Naive thymus-derived CD4-positive, alpha-beta T cell (primary cell): Measurements from ENCODE around the gene LDB1. TPM values are rescaled to one million over a fixed set of nuclear protein-coding genes. Genes with fewer than 3 reads are reported as not detected.

ENCODE experiments used
- ATAC-seq: fragments of 150-1000 bp; cut with Tn5 transposase; 2 replicates; pipeline ENCODE4 v1.10.0; 2021; ENCODE audit warnings: mild to moderate bottlenecking, moderate library complexity
- CTCF ChIA-PET: fragments of 350-600 bp; sonication (Branson Sonifier 250); formaldehyde crosslinking; loops from one replicate; lab custom pipeline; 2021; ENCODE audit warnings: antibody characterized with exemption; lab: Charles Lee
- POLR2A ChIA-PET: fragments of 350-600 bp; sonication (Branson Sonifier 250); formaldehyde crosslinking; loops from one replicate; lab custom pipeline; 2021; ENCODE audit warnings: antibody characterized with exemption, inconsistent platforms; lab: Charles Lee
- DNase-seq, 9 donors: peaks; one replicate each; pipeline versions ENCODE4 v3.0.0 to v3.0.0-alpha.2; 2020 to 2022; ENCODE audit warnings: mixed read lengths in 1 of 9
- H3K27ac ChIP-seq: one replicate; pipeline ENCODE4 v1.7.0; 2013; ENCODE audit warnings: mild to moderate bottlenecking, low read depth, low read length, moderate library complexity
- H3K27me3 ChIP-seq, 2 donors: one replicate each; pipeline ENCODE4 v1.7.0; 2013; ENCODE audit warnings: low read length in 2 of 2, mild to moderate bottlenecking in 2 of 2, moderate library complexity in 2 of 2; ENCODE audit not compliant: control insufficient read depth in 2 of 2, insufficient read depth in 2 of 2
- H3K36me3 ChIP-seq, 3 experiments: 1 replicate in 2 of 3; 2 replicates in 1 of 3; pipeline ENCODE4 v1.7.0; 2013; ENCODE audit warnings: low read length in 3 of 3, mild to moderate bottlenecking in 3 of 3, moderate library complexity in 1 of 3; ENCODE audit not compliant: insufficient read depth in 3 of 3, control insufficient read depth in 2 of 3
- H3K4me1 ChIP-seq, 2 donors: one replicate each; pipeline ENCODE4 v1.7.0; 2013; ENCODE audit warnings: low read length in 2 of 2, mild to moderate bottlenecking in 2 of 2, moderate library complexity in 1 of 2; ENCODE audit not compliant: control insufficient read depth in 2 of 2, insufficient read depth in 2 of 2
- H3K4me3 ChIP-seq: 2 replicates; pipeline ENCODE4 v1.7.0; 2013; ENCODE audit warnings: mild to moderate bottlenecking, low read length
- H3K9me3 ChIP-seq, 3 experiments: 1 replicate in 2 of 3; 2 replicates in 1 of 3; pipeline ENCODE4 v1.7.0; 2013; ENCODE audit warnings: low read length in 3 of 3; ENCODE audit not compliant: control insufficient read depth in 2 of 3
- H3K27ac Mint-ChIP-seq, 9 donors: one replicate each; pipeline ENCODE4 v1.8.0; 2020 to 2022; ENCODE audit warnings: mixed read lengths in 9 of 9, mild to moderate bottlenecking in 8 of 9, moderate library complexity in 5 of 9, inconsistent platforms in 2 of 9
- H3K27me3 Mint-ChIP-seq, 5 donors: one replicate each; pipeline ENCODE4 v1.8.0; 2021 to 2022; ENCODE audit warnings: mixed read lengths in 5 of 5, mild to moderate bottlenecking in 1 of 5
- H3K36me3 Mint-ChIP-seq, 5 donors: one replicate each; pipeline ENCODE4 v1.8.0; 2020 to 2022; ENCODE audit warnings: mixed read lengths in 5 of 5, mild to moderate bottlenecking in 3 of 5, inconsistent platforms in 1 of 5
- H3K4me1 Mint-ChIP-seq, 7 donors: one replicate each; pipeline ENCODE4 v1.8.0; 2020 to 2022; ENCODE audit warnings: mixed read lengths in 7 of 7, mild to moderate bottlenecking in 3 of 7, inconsistent platforms in 1 of 7
- H3K4me3 Mint-ChIP-seq, 10 donors: one replicate each; pipeline ENCODE4 v1.8.0; 2020 to 2022; ENCODE audit warnings: mild to moderate bottlenecking in 10 of 10, mixed read lengths in 10 of 10, moderate library complexity in 6 of 10, inconsistent platforms in 2 of 10
- H3K9me3 Mint-ChIP-seq, 11 donors: one replicate each; pipeline ENCODE4 v1.8.0; 2020 to 2022; ENCODE audit warnings: mixed read lengths in 11 of 11, mild to moderate bottlenecking in 4 of 11, inconsistent platforms in 1 of 11, moderate library complexity in 1 of 11
- intact Hi-C, 2 donors: fragments of 100-400 bp; cut with micrococcal nuclease; formaldehyde crosslinking; loops; one replicate each; pipeline ENCODE4 v1.15.1; 2023
- polyA plus RNA-seq, 2 donors: library from polyadenylated mRNA; unstranded; fragments of 300-500 nt; fragmentation: Illumina TruSeq; gene quantifications; one replicate each; pipeline ENCODE4 v1.2.3, GENCODE V29; 2021
- total RNA-seq, 6 experiments: library from RNA in 5 of 6; stranded (reverse) in 5 of 6; gene quantifications; 1 replicate in 5 of 6; 2 replicates in 1 of 6; pipeline ENCODE4 v1.2.3 and lab custom pipeline; 2021 to 2026

The LDB1 gene
- total and polyA plus RNA-seq, 7 experiments from 2014 or later, result 26.2 to 152 (median 103) TPM

DNA sequence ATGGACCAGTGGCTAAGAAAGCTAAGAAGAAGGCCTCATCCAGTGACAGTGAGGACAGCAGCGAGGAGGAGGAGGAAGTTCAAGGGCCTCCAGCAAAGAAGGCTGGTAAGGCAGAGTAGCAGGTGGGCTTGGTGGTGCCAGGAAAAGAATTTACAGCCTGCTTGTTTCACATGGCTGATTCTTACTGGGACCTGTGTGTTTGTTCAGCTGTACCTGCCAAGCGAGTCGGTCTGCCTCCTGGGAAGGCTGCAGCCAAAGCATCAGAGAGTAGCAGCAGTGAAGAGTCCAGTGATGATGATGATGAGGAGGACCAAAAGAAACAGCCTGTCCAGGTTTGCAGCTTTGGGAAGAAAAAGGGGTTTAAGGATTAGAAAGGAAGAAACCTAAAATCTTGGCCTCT is 37.1 kb upstream of the LDB1 start:
- Mint-ChIP-seq H3K9me3 (no peaks in the 10 kb centered on the region), H3K27me3 (peaks cover 0 to under 1% (median 0%) of the 10 kb centered on the region in 5 donors), H3K36me3 (peaks cover 18 to 44% (median 35%) of the 10 kb centered on the region in 5 donors), H3K4me1 (peaks cover 21 to 55% (median 39%) of the 10 kb centered on the region in 7 donors), H3K27ac (peak overlapping the region in 2 of 9 donors; percentile 2 to 34), H3K4me3 (no peak overlapping the region)
- H3K9me3 ChIP-seq, result no peaks in the 10 kb centered on the region
- peaks cover 33 to 60% (median 45%) of the 10 kb centered on the region in 3 experiments for H3K36me3 ChIP-seq
- H3K4me1 ChIP-seq, result peaks cover 11 to 12% of the 10 kb centered on the region in 2 donors
- ChIA-PET POLR2A (interaction anchor here (0.6 to 1.1 kb wide), 3 partner anchors 32 to 586 kb away, joined by 3 to 5 read pairs (median 3); partner anchors contain the start of gene WBP1L), CTCF (interaction anchor here (1.1 kb wide), 1 partner anchor 26 kb away, joined by 4 read pairs; no protein-coding TSS in a partner anchor)
- no peak for ATAC-seq
- no peak for DNase-seq
- H3K27ac ChIP-seq, result no peak overlapping the region
- H3K27me3 ChIP-seq, result no peaks in the 10 kb centered on the region
- intact Hi-C loops, result no loop called here
- H3K4me3 ChIP-seq, result no peak overlapping the region

DNA sequence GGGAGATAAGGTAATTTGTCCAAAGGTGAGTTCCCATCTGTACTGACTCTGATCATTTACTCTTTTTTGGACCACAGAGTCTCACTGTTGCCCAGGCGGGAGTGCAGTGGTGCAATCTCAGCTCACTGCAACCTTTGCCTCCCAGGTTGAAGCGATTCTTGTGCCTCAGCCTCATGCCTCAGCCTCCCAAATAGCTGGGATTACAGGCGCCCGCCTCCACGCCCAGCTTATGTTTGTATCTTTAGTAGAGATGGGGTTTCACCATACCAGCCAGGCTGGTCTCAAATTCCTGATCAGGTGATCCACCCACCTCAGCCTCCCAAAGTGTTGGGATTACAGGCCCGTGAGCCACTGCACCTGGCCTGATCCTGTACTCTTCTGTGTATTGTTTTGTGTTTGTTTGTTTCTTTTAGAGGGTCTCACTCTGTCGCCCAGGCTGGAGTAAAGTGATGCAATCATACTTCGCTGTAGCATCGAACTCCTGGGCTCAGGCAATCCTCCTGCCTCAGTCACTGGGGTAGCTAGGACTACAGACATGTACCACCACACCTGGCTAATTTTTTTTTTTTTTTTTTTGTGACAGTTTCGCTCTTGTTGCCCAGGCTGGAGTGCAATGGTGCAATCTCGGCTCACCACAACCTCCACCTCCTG is 34.4 kb upstream of the LDB1 start:
- intact Hi-C loops, result loop anchor here (5.0 kb wide), 3 partner anchors 308 to 802 kb away; partner anchors contain the start of genes ARL3 (in 1 of the 2), BTRC (in 1 of the 2) and SFXN2 (in 1 of the 2)
- Histone ChIP-seq H3K27ac (no peak overlapping the region), H3K36me3 (peaks cover 15 to 40% (median 24%) of the 10 kb centered on the region in 3 experiments), H3K27me3 (no peaks in the 10 kb centered on the region), H3K4me1 (peaks cover 11 to 16% of the 10 kb centered on the region in 2 donors), H3K4me3 (no peak overlapping the region), H3K9me3 (no peaks in the 10 kb centered on the region)
- no peaks in the 10 kb centered on the region for H3K9me3 Mint-ChIP-seq
- ChIA-PET CTCF (interaction anchor here (0.6 kb wide), 3 partner anchors 14 to 75 kb away, joined by 3 read pairs; no protein-coding TSS in a partner anchor), POLR2A (interaction anchor here (1.8 kb wide), 1 partner anchor 22 kb away, joined by 7 read pairs; the partner anchor contains the start of gene PPRC1)
- H3K27ac Mint-ChIP-seq, result peak overlapping the region in 5 of 9 donors; percentile 13 to 97 (median 49)
- no peak for DNase-seq
- H3K4me3 Mint-ChIP-seq, result peak overlapping the region; percentile 38 to 72 (median 54)
- H3K4me1 Mint-ChIP-seq, result peaks cover 28 to 65% (median 50%) of the 10 kb centered on the region in 7 donors
- peaks cover 7 to 36% (median 16%) of the 10 kb centered on the region in 5 donors for H3K36me3 Mint-ChIP-seq
- H3K27me3 Mint-ChIP-seq, result peaks cover 0 to 4% (median 0%) of the 10 kb centered on the region in 5 donors
- ATAC-seq, result no peak

DNA sequence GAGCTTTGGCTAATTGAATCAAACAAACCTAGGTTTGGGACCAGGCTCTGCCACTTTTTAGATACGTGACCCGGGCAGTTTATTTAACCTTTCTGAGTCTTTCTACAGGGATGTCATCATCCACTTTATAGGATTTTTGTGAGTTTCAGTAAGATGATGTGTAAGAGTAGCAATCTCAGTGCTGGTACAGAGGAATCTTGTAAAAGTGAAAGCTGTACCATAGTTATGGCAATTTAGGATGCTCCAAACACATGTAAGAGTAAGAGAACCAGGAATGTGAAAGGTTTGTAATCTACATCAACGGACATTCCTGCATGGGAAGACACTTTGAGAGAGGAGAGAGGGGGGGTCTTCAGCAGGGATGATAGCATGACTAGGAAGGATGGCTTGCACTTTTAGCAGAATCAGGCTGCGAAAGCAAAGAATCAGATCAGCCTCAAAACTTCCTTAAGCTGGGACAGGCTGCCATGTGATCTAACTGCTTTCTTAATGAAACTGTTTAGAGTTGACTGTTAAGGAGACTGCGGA is 33.0 kb upstream of the LDB1 start:
- Mint-ChIP-seq H3K4me1 (peaks cover 28 to 65% (median 50%) of the 10 kb centered on the region in 7 donors), H3K36me3 (peaks cover 12 to 33% (median 17%) of the 10 kb centered on the region in 5 donors), H3K9me3 (no peaks in the 10 kb centered on the region), H3K4me3 (peak overlapping the region; percentile 91 to 98 (median 96)), H3K27ac (peak overlapping the region; percentile 91 to 98 (median 96)), H3K27me3 (peaks cover 0 to 4% (median 0%) of the 10 kb centered on the region in 5 donors)
- no peak for ATAC-seq
- intact Hi-C loops, result loop anchor here (2.0 to 5.0 kb wide), 5 partner anchors 268 to 801 kb away; partner anchors contain the start of genes ARL3 (in 1 of the 2), BTRC (in 1 of the 2), FBXL15 (in 1 of the 2) and OGA (in 1 of the 2)
- POLR2A ChIA-PET, result interaction anchor here (0.5 to 1.8 kb wide), 5 partner anchors 11 to 567 kb away, joined by 3 to 7 read pairs (median 5); partner anchors contain the start of gene PPRC1
- no peak for DNase-seq
- Histone ChIP-seq H3K36me3 (peaks cover 17 to 40% (median 18%) of the 10 kb centered on the region in 3 experiments), H3K4me1 (peaks cover 11 to 16% of the 10 kb centered on the region in 2 donors), H3K9me3 (no peaks in the 10 kb centered on the region), H3K27me3 (no peaks in the 10 kb centered on the region), H3K27ac (peak overlapping the region; percentile 94), H3K4me3 (peak overlapping the region; percentile 87)
- CTCF ChIA-PET, result no interaction called here

DNA sequence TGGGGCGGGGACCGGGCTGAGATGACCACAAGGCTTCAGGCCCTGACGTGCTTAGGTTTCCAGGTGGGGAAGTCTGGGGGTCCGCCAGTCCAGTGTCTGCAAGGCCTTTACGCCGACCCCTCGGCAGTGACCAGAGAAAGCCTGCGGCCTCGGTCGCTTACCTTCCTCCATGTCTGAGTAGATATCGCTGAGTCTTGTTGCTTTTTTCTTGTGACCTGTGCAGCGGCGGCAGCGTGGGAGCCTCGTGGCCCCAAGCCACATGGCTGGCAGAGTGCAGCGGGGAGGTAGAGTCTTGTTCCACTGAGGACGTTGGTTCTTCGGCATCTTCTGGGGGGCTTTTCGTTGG is 32.4 kb upstream of the LDB1 start:
- DNase-seq, result no peak
- POLR2A ChIA-PET, result interaction anchor here (0.5 to 2.1 kb wide), 16 partner anchors 9 to 766 kb away, joined by 3 to 10 read pairs (median 5); partner anchors contain the start of genes CNNM2, OGA, PPRC1 and TRIM8

DNA sequence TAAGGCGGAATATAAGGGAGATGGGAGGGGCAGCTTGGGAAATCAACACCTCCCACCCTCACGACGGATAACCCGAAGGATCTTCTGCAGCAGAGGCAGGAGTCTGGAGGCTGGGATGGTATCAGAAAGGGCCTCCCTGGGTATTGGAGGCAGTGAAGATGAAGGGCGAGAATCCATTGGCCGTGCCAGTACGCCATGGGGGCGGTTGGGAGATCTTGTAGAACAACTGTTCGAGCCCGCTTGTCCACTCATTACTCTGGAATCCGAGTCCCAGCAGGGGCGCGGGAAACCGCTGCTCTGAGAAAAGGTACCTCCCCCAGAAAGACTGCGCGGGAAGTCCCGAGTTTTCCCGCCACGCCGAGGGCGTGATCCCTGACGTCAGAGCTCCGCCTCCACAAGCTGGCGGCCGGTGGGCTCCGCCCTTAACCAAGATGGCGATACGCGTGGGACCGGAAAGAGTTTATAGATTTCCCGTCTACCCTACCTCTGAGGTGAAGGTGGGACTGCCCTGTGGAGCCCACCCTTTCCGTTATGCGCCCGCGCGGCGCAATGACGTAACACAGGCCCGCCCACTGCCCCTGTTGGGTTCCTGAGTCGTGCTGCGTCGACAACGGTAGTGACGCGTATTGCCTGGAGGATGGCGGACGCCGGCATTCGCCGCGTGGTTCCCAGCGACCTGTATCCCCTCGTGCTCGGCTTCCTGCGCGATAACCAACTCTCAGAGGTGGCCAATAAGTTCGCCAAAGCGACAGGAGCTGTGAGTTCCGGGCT is 31.8 kb upstream of the LDB1 start, which contains the start of gene NOLC1:
NOLC1 (plus strand) TSS at position 616 of the 771 bp plus-strand sequence; CDS start at position 638, 22 bp downstream.
- Histone ChIP-seq H3K4me3 (peak within 1 kb of the TSS; percentile 87), H3K4me1 (peaks cover 11 to 16% of the 10 kb centered on the region in 2 donors)
- peak; percentile 97 for ATAC-seq

More for the DNA sequence above, 32.4 kb upstream of the LDB1 start:
- Mint-ChIP-seq H3K36me3 (peaks cover 12 to 33% (median 16%) of the 10 kb centered on the region in 5 donors), H3K27ac (peak overlapping the region; percentile 91 to 98 (median 96)), H3K27me3 (peaks cover 0 to 4% (median 0%) of the 10 kb centered on the region in 5 donors), H3K4me3 (peak overlapping the region; percentile 91 to 98 (median 96)), H3K4me1 (peaks cover 28 to 63% (median 48%) of the 10 kb centered on the region in 7 donors), H3K9me3 (no peaks in the 10 kb centered on the region)
- H3K4me1 ChIP-seq, result peaks cover 11 to 16% of the 10 kb centered on the region in 2 donors
- peak overlapping the region; percentile 87 for H3K4me3 ChIP-seq
- intact Hi-C loops, result loop anchor here (1.0 to 5.0 kb wide), 25 partner anchors 17 to 1092 kb away; partner anchors contain the start of genes ARMH3 (in 2 of the 2), GBF1 (in 2 of the 2), HPS6 (in 2 of the 2) and LDB1 (in 2 of the 2)
- no peaks in the 10 kb centered on the region for H3K27me3 ChIP-seq
- peak; percentile 19 for ATAC-seq
- H3K9me3 ChIP-seq, result no peaks in the 10 kb centered on the region
- CTCF ChIA-PET, result no interaction called here
- H3K27ac ChIP-seq, result peak overlapping the region; percentile 94
- H3K36me3 ChIP-seq, result peaks cover 12 to 40% (median 12%) of the 10 kb centered on the region in 3 experiments

More for the DNA sequence above, 31.8 kb upstream of the LDB1 start, which contains the start of gene NOLC1:
- H3K36me3 ChIP-seq, result peaks cover 9 to 40% (median 12%) of the 10 kb centered on the region in 3 experiments
- no peaks in the 10 kb centered on the region for H3K9me3 ChIP-seq
- POLR2A ChIA-PET, result interaction anchor here (0.6 to 2.1 kb wide), 19 partner anchors 8 to 1247 kb away, joined by 3 to 10 read pairs (median 5); partner anchors contain the start of genes CNNM2, HPS6, OGA and PPRC1
- H3K27me3 Mint-ChIP-seq, result peaks cover 0 to 4% (median 0%) of the 10 kb centered on the region in 5 donors
- peak; percentile 95 to 100 (median 100) for DNase-seq
- H3K36me3 Mint-ChIP-seq, result peaks cover 6 to 30% (median 13%) of the 10 kb centered on the region in 5 donors
- H3K4me1 Mint-ChIP-seq, result peaks cover 28 to 58% (median 43%) of the 10 kb centered on the region in 7 donors
- H3K27ac Mint-ChIP-seq, result peak within 1 kb of the TSS; percentile 91 to 98 (median 96)
- intact Hi-C loops, result loop anchor here (1.0 to 5.0 kb wide), 25 partner anchors 17 to 1092 kb away; partner anchors contain the start of genes ARMH3 (in 2 of the 2), GBF1 (in 2 of the 2), HPS6 (in 2 of the 2) and LDB1 (in 2 of the 2)
- H3K27ac ChIP-seq, result peak within 1 kb of the TSS; percentile 94
- H3K27me3 ChIP-seq, result no peaks in the 10 kb centered on the region
- no peaks in the 10 kb centered on the region for H3K9me3 Mint-ChIP-seq
- CTCF ChIA-PET, result interaction anchor here (1.2 kb wide), 1 partner anchor 20 kb away, joined by 5 read pairs; the partner anchor contains the start of gene PPRC1
- H3K4me3 Mint-ChIP-seq, result peak within 1 kb of the TSS; percentile 91 to 98 (median 96)
